Stimulated activated CD8-positive, alpha-beta memory T cell treated with anti-CD3 and anti-CD28 coated beads, Interleukin-15, amount 100 ng/mL, for 48 hours (primary cell): Measurements from ENCODE around the gene DIS3L2.
"Not testable (repeated sequence)": the region's sequence is repeated elsewhere in the genome, so short reads cannot be mapped to it uniquely, and the experiment has no call there.

ENCODE experiments used
- DNase-seq, 2 donors: peaks; one replicate each; pipeline ENCODE4 v3.0.0-alpha.2; 2020; ENCODE audit warnings: low read depth in 2 of 2

The DIS3L2 gene

GRCh38 chr2:232115728-232116361 is 154.3 kb downstream of the DIS3L2 start:
- not testable (repeated sequence) for DNase-seq

- no peak for DNase-seq
These were observed 155.3 kb downstream of the DIS3L2 start for GRCh38 chr2:232116852-232117251.

- DNase-seq, result no peak
These were observed 155.9 kb downstream of the DIS3L2 start for GRCh38 chr2:232117413-232117812.

GRCh38 chr2:232120911-232121310 is 159.4 kb downstream of the DIS3L2 start:
- no peak for DNase-seq

GRCh38 chr2:232124309-232124708 is 162.8 kb downstream of the DIS3L2 start:
- no peak for DNase-seq

GRCh38 chr2:232126301-232127099 is 165.0 kb downstream of the DIS3L2 start:
- no peak for DNase-seq

- DNase-seq, result no peak
These were observed 168.0 kb downstream of the DIS3L2 start for GRCh38 chr2:232129483-232129882.

- DNase-seq, result no peak
These were observed 170.7 kb downstream of the DIS3L2 start for GRCh38 chr2:232132181-232132580.

GRCh38 chr2:232133078-232133477 is 171.6 kb downstream of the DIS3L2 start:
- no peak for DNase-seq

GRCh38 chr2:232134939-232135338 is 173.4 kb downstream of the DIS3L2 start:
- no peak for DNase-seq

- DNase-seq, result no peak
These were observed 176.0 kb downstream of the DIS3L2 start for GRCh38 chr2:232137356-232138147.

- no peak for DNase-seq
These were observed 176.9 kb downstream of the DIS3L2 start for GRCh38 chr2:232138441-232138840.

GRCh38 chr2:232139171-232139594 is 177.7 kb downstream of the DIS3L2 start:
- no peak for DNase-seq

- no peak for DNase-seq
These were observed 178.5 kb downstream of the DIS3L2 start for GRCh38 chr2:232139786-232140562.

- DNase-seq, result no peak
These were observed 180.1 kb downstream of the DIS3L2 start for GRCh38 chr2:232141591-232141990.

GRCh38 chr2:232142049-232142448 is 180.5 kb downstream of the DIS3L2 start:
- DNase-seq, result no peak

GRCh38 chr2:232142502-232142901 is 181.0 kb downstream of the DIS3L2 start:
- DNase-seq, result no peak

GRCh38 chr2:232146294-232146693 is 184.8 kb downstream of the DIS3L2 start:
- DNase-seq, result no peak

GRCh38 chr2:232147440-232148077 is 186.0 kb downstream of the DIS3L2 start:
- DNase-seq, result no peak

GRCh38 chr2:232162187-232162586 is 200.7 kb downstream of the DIS3L2 start:
- no peak for DNase-seq

- DNase-seq, result no peak
These were observed 208.9 kb downstream of the DIS3L2 start for GRCh38 chr2:232170396-232170795.
